Measurements from ENCODE around the gene PRDM16.

Gene PRDM16

GRCh38 chr1:3068564-3069431, at the start of gene PRDM16:
TSS of gene PRDM16 (plus strand) at chr1:3069203. CDS start at chr1:3069260, 57 bp downstream.
- peak; percentile 40 for DNase-seq

- no peak for DNase-seq
Measured at GRCh38 chr1:3019516-3020051, 49.4 kb upstream of the PRDM16 start.

- DNase-seq: no peak
Measured at GRCh38 chr1:3020263-3020909, 48.6 kb upstream of the PRDM16 start.

- no peak for DNase-seq
Measured at GRCh38 chr1:3021233-3021671, 47.8 kb upstream of the PRDM16 start, which contains the start of gene ACTRT2. TSS of gene ACTRT2 (plus strand) at chr1:3021467. CDS start at chr1:3021687, 220 bp downstream.

GRCh38 chr1:3021801-3022401, 47.1 kb upstream of the PRDM16 start:
- no peak for DNase-seq

- DNase-seq: no peak
Measured at GRCh38 chr1:3022511-3022973, 46.5 kb upstream of the PRDM16 start.

- no peak for DNase-seq
Measured at GRCh38 chr1:3022976-3023375, 46.0 kb upstream of the PRDM16 start.

- DNase-seq: no peak
Measured at GRCh38 chr1:3024019-3024418, 45.0 kb upstream of the PRDM16 start.

GRCh38 chr1:3024588-3024987, 44.4 kb upstream of the PRDM16 start:
- no peak for DNase-seq

GRCh38 chr1:3026124-3026523, 42.9 kb upstream of the PRDM16 start:
- no peak for DNase-seq

GRCh38 chr1:3026581-3027391, 42.2 kb upstream of the PRDM16 start:
- DNase-seq: no peak

- DNase-seq: no peak
Measured at GRCh38 chr1:3027611-3028371, 41.2 kb upstream of the PRDM16 start.

- no peak for DNase-seq
Measured at GRCh38 chr1:3028531-3029282, 40.3 kb upstream of the PRDM16 start.

GRCh38 chr1:3029481-3029961, 39.5 kb upstream of the PRDM16 start:
- DNase-seq: no peak

GRCh38 chr1:3029991-3030662, 38.9 kb upstream of the PRDM16 start:
- DNase-seq: no peak

GRCh38 chr1:3030663-3031381, 38.2 kb upstream of the PRDM16 start:
- DNase-seq: no peak

GRCh38 chr1:3031401-3032221, 37.4 kb upstream of the PRDM16 start:
- DNase-seq: no peak

GRCh38 chr1:3032371-3033039, 36.5 kb upstream of the PRDM16 start:
- no peak for DNase-seq
